Effector CD8-positive, alpha-beta T cell (primary cell): ENCODE results near the gene TENT5C.

ENCODE experiments used
- DNase-seq: peaks from one replicate; lab custom pipeline; 2025; lab: John Stamatoyannopoulos, UW

The TENT5C gene

GRCh38 chr1:117613969-117614729 is 8.3 kb downstream of the TENT5C start:
- no peak for DNase-seq

GRCh38 chr1:117615474-117615873 is 9.6 kb downstream of the TENT5C start:
- no peak for DNase-seq

- DNase-seq: no peak
Measured at GRCh38 chr1:117616356-117616755, 10.5 kb downstream of the TENT5C start.

- DNase-seq: no peak
Measured at GRCh38 chr1:117616967-117617366, 11.1 kb downstream of the TENT5C start.

GRCh38 chr1:117618450-117619122 is 12.7 kb downstream of the TENT5C start:
- DNase-seq: no peak

GRCh38 chr1:117620440-117620839 is 14.6 kb downstream of the TENT5C start:
- no peak for DNase-seq

GRCh38 chr1:117621316-117621715 is 15.5 kb downstream of the TENT5C start:
- DNase-seq: no peak

- no peak for DNase-seq
Measured at GRCh38 chr1:117622726-117623125, 16.9 kb downstream of the TENT5C start.

- no peak for DNase-seq
Measured at GRCh38 chr1:117623141-117623540, 17.3 kb downstream of the TENT5C start.

GRCh38 chr1:117623698-117624097 is 17.9 kb downstream of the TENT5C start:
- no peak for DNase-seq

- DNase-seq: no peak
Measured at GRCh38 chr1:117627546-117628130, 21.8 kb downstream of the TENT5C start.

- no peak for DNase-seq
Measured at GRCh38 chr1:117628343-117628742, 22.5 kb downstream of the TENT5C start.

GRCh38 chr1:117629625-117630422 is 24.0 kb downstream of the TENT5C start:
- DNase-seq: no peak

- DNase-seq: no peak
Measured at GRCh38 chr1:117630423-117630998, 24.7 kb downstream of the TENT5C start.

GRCh38 chr1:117631359-117632160 is 25.7 kb downstream of the TENT5C start:
- DNase-seq: no peak

- DNase-seq: no peak
Measured at GRCh38 chr1:117632269-117633067, 26.6 kb downstream of the TENT5C start.

GRCh38 chr1:117633068-117633345 is 27.2 kb downstream of the TENT5C start:
- no peak for DNase-seq

GRCh38 chr1:117633423-117633822 is 27.6 kb downstream of the TENT5C start:
- no peak for DNase-seq

- DNase-seq: no peak
Measured at GRCh38 chr1:117633936-117634335, 28.1 kb downstream of the TENT5C start.

GRCh38 chr1:117634631-117635030 is 28.8 kb downstream of the TENT5C start:
- no peak for DNase-seq
